ENCODE measurements around the gene RLBP1. TPM values are rescaled to one million over a fixed set of nuclear protein-coding genes. Genes with fewer than 3 reads are reported as not detected.

The RLBP1 gene
- total and polyA plus RNA-seq, 2 donors from 2014 or later: not detected

DNA sequence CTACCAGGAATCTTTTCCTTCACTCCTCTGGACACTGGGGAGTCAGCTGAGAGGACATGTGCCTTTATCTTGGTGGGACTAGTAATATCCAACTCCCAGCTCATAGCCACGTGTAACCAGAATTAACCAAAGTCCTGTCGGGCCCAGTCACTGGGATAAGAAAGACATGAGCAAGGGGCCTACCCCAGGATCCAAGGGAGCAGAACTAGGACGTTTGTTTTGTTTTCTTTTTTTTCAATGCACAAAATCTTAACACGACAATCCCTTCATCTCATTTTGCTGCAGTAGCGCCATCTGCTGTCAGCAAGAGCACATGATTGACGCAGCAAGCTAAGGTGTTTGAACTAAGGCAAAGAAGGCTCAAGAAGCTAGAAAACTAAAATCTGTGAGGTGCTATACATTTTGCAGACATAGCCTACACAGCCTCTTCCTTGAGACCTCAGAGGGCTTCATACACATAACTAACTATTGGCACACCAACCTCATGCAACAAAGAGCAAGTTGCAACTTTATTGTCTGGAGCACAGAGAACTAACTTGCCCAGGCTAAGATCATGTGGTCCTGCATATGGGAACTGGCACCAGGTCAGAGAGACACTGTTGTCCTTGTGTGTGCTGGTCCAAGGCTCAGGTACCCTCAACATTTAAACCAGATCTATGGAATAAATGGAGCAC lies 43.6 kb downstream of the RLBP1 start:
- H3K36me3 ChIP-seq (ENCODE audit: control insufficient read depth in 2 of 3, insufficient read depth in 3 of 3, low read length in 3 of 3): peaks cover 0 to 21% (median 15%) of the 10 kb centered on the region in 3 donors
- peaks cover 0 to 3% (median 2%) of the 10 kb centered on the region in 3 donors for H3K4me1 ChIP-seq (ENCODE audit: control insufficient read depth in 2 of 3, insufficient read depth in 2 of 3, low read depth in 1 of 3, low read length in 3 of 3)
- H3K9ac ChIP-seq (ENCODE audit: low read length in 3 of 3): no peak overlapping the region
- DNase-seq (peak in 4 of 5 donors; percentile 67 to 93 (median 79)), FAIRE-seq (no peak)
- TF ChIP-seq, protein P1, sequence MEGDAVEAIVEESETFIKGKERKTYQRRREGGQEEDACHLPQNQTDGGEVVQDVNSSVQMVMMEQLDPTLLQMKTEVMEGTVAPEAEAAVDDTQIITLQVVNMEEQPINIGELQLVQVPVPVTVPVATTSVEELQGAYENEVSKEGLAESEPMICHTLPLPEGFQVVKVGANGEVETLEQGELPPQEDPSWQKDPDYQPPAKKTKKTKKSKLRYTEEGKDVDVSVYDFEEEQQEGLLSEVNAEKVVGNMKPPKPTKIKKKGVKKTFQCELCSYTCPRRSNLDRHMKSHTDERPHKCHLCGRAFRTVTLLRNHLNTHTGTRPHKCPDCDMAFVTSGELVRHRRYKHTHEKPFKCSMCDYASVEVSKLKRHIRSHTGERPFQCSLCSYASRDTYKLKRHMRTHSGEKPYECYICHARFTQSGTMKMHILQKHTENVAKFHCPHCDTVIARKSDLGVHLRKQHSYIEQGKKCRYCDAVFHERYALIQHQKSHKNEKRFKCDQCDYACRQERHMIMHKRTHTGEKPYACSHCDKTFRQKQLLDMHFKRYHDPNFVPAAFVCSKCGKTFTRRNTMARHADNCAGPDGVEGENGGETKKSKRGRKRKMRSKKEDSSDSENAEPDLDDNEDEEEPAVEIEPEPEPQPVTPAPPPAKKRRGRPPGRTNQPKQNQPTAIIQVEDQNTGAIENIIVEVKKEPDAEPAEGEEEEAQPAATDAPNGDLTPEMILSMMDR (IDR thresholded peaks at IDR 0.05; ENCODE audit: borderline replicate concordance, extremely low read depth, insufficient read depth): peak; percentile 88
- H3K9me3 ChIP-seq (ENCODE audit: control insufficient read depth in 2 of 3, insufficient read depth in 1 of 3, low read length in 3 of 3): no peaks in the 10 kb centered on the region
- no peak overlapping the region for H3K27ac ChIP-seq (ENCODE audit: low read depth in 2 of 2, low read length in 2 of 2)
- no peaks in the 10 kb centered on the region for H3K27me3 ChIP-seq (ENCODE audit: control insufficient read depth, insufficient read depth, low read length)
- no peak overlapping the region for H3K4me3 ChIP-seq (ENCODE audit: low read length in 3 of 3)
- intact Hi-C loops (cut with DNase I): loop anchor here (5.0 to 10.0 kb wide), 2 partner anchors 125 to 273 kb away; no protein-coding TSS in a partner anchor

DNA sequence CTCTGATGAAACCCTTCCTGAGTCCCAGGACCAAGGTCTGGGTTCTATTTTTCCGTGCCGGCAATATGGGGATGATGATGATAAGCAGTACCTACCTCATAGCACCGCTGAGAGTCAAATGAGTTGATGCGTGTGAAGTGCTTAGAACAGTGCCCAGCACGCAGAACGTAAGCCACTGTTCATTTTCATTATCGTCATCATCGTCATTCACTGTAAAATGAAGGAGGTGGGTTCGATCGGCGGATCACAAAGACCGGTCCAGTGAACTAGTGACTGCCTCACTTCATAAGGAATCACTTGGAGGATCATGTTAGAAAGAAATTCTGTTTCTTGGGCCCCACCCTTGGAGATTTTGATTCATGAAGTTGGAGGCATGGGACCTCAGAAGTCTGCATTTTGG lies 44.3 kb downstream of the RLBP1 start:
- intact Hi-C loops (cut with DNase I): loop anchor here (5.0 to 10.0 kb wide), 2 partner anchors 125 to 272 kb away; no protein-coding TSS in a partner anchor
- Histone ChIP-seq H3K27ac (ENCODE audit: low read depth in 2 of 2, low read length in 2 of 2) (no peak overlapping the region), H3K36me3 (ENCODE audit: control insufficient read depth in 2 of 3, insufficient read depth in 3 of 3, low read length in 3 of 3) (peaks cover 0 to 21% (median 15%) of the 10 kb centered on the region in 3 donors), H3K9me3 (ENCODE audit: control insufficient read depth in 2 of 3, insufficient read depth in 1 of 3, low read length in 3 of 3) (no peaks in the 10 kb centered on the region), H3K4me1 (ENCODE audit: control insufficient read depth in 2 of 3, insufficient read depth in 2 of 3, low read depth in 1 of 3, low read length in 3 of 3) (peaks cover 0 to 3% (median 2%) of the 10 kb centered on the region in 3 donors), H3K27me3 (ENCODE audit: control insufficient read depth, insufficient read depth, low read length) (no peaks in the 10 kb centered on the region), H3K9ac (ENCODE audit: low read length in 3 of 3) (no peak overlapping the region), H3K4me3 (ENCODE audit: low read length in 3 of 3) (no peak overlapping the region)
- no peak for FAIRE-seq
- DNase-seq: no peak
- TF ChIP-seq, protein P1 (IDR thresholded peaks at IDR 0.05; ENCODE audit: borderline replicate concordance, extremely low read depth, insufficient read depth): no peak

DNA sequence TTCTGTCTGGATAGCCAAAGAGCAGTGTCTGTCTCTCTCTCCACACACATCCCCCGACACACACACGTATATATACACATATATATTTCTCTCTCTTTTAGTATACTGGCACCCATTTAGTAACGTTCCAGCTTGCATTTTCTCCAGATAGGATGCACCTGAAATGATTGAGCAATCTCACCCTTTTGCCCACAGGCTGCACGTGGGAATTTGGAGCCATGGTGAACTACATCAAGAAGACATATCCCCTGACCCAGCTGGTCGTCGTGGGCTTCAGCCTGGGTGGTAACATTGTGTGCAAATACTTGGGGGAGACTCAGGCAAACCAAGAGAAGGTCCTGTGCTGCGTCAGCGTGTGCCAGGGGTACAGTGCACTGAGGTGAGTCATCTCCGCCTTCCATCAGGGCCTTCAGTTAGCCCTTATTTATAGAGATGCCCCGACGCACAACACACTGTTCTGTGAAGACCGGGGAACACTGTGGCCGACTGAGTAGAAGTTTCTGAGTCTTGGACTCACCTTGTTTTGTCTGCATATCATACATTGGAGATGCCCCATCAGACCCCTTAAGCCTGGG lies 45.7 kb downstream of the RLBP1 start:
- Histone ChIP-seq H3K36me3 (ENCODE audit: control insufficient read depth in 2 of 3, insufficient read depth in 3 of 3, low read length in 3 of 3) (peaks cover 0 to 21% (median 15%) of the 10 kb centered on the region in 3 donors), H3K4me1 (ENCODE audit: control insufficient read depth in 2 of 3, insufficient read depth in 2 of 3, low read depth in 1 of 3, low read length in 3 of 3) (peaks cover 0 to 3% (median 2%) of the 10 kb centered on the region in 3 donors), H3K27ac (ENCODE audit: low read depth in 2 of 2, low read length in 2 of 2) (no peak overlapping the region), H3K4me3 (ENCODE audit: low read length in 3 of 3) (no peak overlapping the region), H3K9ac (ENCODE audit: low read length in 3 of 3) (no peak overlapping the region), H3K27me3 (ENCODE audit: control insufficient read depth, insufficient read depth, low read length) (no peaks in the 10 kb centered on the region), H3K9me3 (ENCODE audit: control insufficient read depth in 2 of 3, insufficient read depth in 1 of 3, low read length in 3 of 3) (no peaks in the 10 kb centered on the region)
- intact Hi-C loops (cut with DNase I): loop anchor here (5.0 to 10.0 kb wide), 2 partner anchors 123 to 271 kb away; no protein-coding TSS in a partner anchor
- TF ChIP-seq, protein P1 (IDR thresholded peaks at IDR 0.05; ENCODE audit: borderline replicate concordance, extremely low read depth, insufficient read depth): no peak
- DNase-seq (no peak), FAIRE-seq (no peak)

Measured in kidney (tissue), 14 donors.